Measurements from ENCODE around the gene ABI3.

DNA sequence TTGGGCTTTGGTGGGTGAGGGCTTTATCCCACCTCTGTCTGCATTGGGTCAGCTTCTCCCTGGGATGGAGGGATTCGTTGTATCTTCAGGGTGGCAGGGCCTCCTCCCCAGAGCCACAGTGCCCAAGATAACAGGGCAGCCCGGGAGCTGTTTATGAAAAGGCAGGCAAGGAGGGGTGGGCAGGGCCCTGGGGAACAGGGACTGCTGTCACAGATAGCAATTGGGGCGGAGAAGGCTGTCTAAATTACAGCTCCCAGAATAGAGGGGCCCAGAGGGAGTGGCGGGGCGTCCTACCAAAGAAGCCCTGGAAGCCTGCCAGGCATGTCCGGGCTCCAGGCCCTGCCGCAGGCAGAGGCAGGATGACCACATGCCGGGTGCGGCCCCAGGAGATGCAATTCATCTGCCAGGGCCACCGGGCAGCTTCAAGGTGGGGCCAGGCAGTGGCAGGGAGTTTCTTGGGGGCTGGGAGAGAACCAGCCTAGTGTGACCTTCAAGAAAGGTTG lies 38.8 kb downstream of the ABI3 start:
- TF ChIP-seq EZH2 (IDR thresholded peaks at IDR 0.05; ENCODE audit: insufficient read depth, low read length) = no peak
- TF ChIP-seq, protein P1, sequence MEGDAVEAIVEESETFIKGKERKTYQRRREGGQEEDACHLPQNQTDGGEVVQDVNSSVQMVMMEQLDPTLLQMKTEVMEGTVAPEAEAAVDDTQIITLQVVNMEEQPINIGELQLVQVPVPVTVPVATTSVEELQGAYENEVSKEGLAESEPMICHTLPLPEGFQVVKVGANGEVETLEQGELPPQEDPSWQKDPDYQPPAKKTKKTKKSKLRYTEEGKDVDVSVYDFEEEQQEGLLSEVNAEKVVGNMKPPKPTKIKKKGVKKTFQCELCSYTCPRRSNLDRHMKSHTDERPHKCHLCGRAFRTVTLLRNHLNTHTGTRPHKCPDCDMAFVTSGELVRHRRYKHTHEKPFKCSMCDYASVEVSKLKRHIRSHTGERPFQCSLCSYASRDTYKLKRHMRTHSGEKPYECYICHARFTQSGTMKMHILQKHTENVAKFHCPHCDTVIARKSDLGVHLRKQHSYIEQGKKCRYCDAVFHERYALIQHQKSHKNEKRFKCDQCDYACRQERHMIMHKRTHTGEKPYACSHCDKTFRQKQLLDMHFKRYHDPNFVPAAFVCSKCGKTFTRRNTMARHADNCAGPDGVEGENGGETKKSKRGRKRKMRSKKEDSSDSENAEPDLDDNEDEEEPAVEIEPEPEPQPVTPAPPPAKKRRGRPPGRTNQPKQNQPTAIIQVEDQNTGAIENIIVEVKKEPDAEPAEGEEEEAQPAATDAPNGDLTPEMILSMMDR (IDR thresholded peaks at IDR 0.05; ENCODE audit: insufficient read depth, low read depth, low read length) = no peak
